GM18508 (cell line): Measurements from ENCODE around the gene FBXO46.
A peak's percentile ranks its signal among the peaks of the same experiment; 100 is the strongest.
"Not testable (repeated sequence)": the region's sequence is repeated elsewhere in the genome, so short reads cannot be mapped to it uniquely, and the experiment has no call there.

Experiments used
- ATAC-seq: cut with Tn5 transposase; IDR thresholded peaks from one replicate; pipeline ENCODE4 v1.9.1; 2021; ENCODE audit warnings: moderate number of reproducible peaks; ENCODE audit not compliant: insufficient read depth, unreplicated experiment

Gene FBXO46

DNA sequence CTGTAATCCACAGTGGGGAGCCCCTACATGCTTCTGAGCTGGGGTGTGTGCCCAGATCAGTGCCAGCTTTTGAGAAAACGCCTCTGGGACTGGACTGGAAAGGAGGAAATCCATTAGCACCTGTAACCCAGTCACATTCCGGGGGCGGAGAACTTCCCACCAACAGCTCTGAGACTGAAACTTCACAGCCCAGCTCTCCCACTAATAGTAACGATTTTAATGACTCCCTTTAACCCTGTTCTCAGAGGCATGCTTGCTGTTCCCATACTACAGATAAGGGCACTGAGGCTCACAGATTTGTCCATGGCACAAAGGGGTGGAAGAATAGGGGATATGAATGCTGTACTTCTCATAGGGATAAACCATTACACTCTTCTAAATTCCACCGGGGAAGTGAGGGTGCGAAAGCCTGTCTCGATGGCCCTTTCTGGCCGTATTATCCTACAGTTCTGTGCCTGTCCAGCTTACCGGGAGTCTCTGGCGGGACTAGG lies 851 bp downstream of the FBXO46 start:
- ATAC-seq: no peak

DNA sequence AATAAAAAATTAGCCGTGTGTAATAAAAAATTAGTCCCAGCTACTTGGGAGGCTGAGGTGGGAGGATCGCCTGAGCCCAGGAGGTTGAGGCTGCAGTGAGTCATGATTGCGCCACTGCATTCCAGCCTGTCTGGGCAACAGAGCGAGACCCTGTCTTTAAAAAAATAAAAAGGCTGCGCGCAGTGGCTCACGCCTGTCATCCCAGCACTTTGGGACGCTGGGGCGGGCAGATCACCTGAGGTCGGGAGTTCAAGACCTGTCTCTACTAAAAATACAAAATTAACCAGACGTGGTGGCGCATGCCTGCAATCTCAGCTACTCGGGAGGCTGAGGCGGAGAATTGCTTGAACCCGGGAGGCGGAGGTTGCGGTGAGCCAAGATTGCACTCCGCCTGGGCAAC lies 2.0 kb downstream of the FBXO46 start:
- not testable (repeated sequence) for ATAC-seq

DNA sequence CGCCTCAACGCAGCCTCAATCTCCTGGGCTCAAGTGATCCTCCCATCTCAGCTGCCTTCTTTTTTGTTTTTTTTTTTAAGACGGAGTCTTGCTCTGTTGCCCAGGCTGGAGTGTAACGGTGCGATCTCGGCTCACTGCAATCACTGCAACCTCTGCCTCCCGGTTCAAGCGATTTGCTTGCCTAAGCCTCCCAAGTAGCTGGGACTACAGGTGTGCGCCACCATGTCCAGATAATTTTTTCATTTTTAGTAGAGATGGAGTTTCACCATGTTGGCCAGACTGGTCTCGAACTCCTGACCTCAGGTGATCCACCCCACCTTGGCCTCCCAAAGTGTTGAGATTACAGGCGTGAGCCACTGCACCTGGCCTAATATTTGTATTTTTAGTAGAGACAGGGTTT lies 10.6 kb downstream of the FBXO46 start:
- ATAC-seq: not testable (repeated sequence)

DNA sequence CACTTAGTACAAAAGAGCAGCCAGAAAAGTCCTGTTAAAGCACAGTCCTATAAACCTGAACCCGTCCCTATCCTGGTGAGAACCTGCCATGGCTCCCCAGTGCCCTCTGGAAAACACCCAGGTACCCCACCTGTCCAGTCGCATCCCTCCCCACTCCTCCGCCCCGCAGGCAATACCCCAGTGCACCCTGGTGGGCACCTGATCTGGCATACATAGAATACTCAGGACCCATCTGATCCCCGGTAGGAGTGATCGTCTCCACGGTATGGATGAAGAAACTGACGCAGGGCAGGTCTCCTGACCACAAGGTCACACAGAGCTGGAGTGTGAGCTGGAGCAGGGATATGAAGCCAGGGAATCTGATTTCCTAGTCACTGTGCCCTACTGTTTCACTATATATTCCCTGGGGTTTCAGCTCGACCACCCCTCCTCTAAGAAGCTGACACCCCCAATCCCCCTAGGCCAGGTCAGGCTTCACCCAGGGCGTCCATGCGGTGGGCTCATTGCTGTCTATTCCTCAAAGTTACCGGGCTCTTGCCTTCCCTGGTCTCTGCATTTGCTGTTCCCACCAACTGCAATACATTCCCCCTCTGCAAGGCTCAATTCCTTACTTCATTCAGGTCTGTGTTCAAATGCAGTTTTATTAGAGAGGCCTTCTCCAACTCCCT lies 12.6 kb downstream of the FBXO46 start:
- ATAC-seq: no peak

DNA sequence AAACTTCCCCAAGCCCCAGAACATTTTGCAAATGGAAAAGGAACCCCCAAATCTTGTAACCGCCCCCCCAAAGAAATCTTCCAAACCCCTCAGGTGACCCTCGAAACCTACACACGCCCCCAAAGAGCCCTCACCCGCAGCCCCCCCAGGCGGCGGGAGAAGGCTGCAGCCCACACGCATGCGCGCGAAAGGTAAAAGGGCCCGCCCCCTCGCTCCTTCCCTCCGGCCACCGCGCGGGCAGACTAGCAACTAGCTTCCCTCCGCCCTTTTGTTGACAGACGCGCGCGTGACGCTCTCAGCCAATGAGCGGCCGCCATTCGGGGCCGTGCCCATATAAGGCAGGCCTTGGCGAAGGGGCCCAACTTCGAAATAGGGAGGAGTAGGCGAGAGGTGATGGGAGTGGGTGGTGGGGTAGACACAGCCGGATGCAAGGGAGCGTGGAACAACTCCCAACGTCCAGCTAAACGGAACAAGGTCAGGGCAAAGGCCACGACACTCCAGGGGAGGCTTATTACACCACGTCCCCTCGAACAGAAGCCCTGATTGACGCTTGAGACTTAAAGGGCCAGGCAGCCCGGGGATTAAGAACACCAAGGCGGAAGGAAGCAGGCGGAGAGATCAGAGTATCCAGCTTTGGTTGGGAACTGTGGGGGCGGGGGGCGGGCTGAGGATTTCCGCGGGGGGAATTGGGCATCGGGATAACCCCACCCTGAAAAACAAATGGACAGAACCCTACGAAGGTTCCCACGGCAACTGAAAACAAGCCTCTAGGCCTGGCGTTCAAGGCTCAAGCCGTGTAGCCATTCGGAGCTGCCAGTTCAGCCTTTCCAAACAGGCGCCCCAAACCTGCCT lies 13.3 kb downstream of the FBXO46 start:
- peak; percentile 79 for ATAC-seq

DNA sequence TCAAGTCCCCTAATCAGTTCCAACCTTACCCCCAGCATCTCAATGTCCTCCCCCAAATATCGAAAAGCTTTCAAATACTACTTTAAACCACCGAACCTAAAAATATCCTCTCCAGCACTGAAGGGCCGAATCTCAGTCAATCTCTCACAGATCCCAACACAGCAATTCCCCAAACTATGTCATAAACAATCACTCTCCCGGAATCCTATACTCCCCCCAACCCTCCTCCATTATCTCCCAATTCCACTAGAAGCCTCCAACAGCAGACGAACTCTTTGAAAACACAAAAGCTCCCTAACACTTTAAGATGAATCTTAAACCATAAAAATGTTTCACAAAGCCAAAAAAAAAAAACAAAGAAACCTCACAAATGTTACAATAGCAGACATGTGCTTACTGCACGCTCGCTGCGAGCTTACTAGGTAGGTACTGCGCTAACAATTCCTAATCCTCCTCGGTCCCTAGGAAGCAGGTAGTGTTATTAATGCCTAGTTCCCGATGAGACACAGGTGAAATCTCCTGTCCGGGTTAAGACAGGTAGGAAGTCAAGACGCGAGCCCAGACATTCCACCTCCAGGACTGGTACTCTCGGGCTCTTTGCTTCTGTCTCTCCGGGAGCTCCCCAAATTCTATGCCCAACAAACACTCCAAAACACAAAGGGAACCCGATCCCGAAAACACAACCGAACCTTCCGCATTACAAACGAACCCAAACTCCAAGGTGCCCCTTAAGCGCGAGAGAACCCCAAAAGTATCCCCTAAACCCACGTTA lies 14.2 kb downstream of the FBXO46 start:
- ATAC-seq: no peak

DNA sequence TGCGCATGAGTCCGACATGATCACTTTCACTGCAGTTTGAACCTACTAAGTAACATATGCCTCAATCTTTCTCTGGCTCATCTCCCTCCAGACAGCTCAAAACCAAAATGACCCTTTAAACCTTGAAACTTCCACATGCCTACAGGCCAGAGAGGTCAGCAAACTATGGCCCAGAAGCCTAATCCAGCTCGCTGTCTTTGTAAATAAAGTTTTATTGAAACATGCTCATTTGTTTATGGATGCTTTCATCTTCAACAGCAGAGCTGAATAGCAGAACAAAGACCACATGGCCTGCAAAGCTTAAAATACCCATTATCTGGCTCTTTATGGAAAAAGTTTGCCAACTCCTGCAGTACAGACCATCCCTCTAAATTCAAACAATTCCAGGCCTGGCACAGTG lies 15.6 kb downstream of the FBXO46 start:
- no peak for ATAC-seq

DNA sequence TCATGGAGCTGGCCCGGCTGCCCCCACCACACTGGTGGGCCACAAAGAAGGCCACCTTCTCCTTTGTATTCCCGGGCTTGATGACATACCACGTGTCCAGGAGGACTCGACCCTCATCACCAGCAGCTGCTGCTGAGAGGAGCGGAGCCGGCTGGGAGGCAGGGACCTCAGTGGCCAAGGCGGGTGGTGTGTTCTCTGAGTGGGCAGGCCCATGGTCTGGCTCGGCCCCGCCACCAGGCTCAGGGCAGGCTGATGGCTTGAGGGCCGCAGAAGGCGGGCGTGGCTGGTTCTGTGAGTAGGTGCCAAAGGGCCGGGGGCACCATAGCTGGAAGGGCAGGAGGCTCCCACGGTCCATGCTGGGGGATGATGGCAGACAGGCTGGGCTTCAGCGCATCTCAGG lies 17.6 kb downstream of the FBXO46 start:
- ATAC-seq: no peak

DNA sequence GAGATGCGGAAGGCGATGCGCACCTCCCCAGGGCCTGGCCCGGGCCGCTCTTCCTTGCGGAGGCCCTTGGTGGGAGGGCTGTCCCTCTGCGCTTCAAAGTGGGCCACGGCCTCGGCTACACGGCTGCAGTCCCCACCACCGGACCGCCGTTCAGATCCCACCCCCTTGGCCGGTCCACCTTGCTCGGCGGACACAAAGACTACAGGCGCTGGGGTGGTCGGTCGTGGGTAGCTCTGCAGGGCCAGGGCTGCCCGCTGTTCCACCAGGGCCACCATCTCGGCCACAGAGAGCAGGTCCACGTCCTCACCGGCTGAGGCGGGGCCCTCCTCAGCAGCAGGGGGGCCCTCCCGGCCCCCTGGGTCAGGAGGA lies 18.0 kb downstream of the FBXO46 start:
- ATAC-seq: no peak

DNA sequence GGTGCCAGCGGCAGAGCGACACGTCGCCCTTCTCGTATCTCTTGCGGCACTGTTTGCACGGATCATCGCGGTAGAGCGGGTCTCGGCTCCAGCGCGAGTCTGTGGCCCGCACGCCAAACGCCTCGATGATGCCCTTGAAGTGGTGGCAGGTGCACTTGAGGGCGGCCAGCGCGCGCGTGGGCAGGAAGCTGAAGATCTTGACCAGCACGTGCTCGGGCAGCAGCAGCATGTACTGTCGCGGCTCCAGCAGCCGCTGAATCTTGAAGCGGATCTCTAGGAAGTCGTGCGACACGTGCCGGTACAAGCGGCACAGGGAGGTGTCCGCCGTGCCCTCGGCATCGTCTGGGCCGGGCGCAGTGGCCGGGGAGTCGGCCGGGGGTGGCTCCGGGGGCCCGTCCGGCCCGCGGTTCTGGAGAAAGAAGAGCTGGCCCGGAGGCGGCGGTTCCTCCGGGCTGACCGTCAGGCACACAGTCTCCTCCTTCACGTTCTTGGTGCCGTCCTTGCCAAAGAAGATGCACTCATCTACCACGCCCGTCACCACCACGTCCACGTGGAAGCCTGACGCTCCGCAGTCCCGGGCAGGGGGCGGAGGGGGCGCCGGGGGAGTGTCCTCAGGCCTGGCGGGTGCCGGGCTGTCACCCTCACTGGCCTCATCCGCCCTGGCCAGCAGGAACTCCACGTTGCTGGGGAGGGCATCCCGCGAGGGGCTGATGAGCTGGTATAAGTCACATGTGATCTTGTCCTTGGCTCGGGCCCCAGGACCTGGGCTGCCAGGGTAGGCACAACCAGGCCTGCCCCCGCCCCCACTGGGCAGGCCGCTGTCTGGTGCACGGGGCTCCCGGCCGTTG lies 18.6 kb downstream of the FBXO46 start:
- no peak for ATAC-seq

DNA sequence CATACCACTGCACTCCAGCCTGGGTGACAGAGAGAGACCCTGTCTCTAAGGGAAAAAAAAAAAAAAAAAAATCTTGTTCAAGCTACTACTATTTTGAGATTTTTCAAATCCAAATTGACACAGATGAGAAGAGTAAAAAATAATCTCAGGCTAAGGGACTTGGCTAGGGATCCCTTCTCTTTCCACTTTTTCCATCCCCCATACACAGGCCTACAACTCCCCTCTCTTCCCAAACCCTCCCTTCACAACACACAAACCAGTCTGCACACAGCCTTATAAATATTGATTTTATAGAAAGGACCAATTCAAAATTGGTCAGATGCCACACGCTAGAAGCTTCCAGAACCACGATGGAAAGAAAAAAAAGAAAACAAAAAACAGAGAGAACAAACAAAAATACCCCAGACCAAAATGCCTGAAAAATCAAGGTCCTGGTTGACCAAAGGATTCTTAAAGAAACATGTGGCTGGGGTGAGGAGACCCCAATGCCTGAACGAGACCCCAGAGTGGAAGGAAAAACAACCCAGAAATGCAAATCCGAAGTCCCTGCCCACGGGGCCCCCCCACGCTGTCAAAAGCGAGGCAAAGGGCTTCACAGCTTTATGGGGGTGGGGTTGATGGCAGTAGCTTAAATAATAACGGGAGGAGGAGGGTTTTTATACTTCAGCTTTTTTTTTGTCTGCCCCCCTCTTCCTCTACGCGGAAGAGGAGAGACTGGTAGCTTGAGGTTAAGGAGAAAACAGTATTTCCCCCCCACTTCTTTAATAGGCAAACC lies 20.2 kb downstream of the FBXO46 start:
- ATAC-seq: no peak

DNA sequence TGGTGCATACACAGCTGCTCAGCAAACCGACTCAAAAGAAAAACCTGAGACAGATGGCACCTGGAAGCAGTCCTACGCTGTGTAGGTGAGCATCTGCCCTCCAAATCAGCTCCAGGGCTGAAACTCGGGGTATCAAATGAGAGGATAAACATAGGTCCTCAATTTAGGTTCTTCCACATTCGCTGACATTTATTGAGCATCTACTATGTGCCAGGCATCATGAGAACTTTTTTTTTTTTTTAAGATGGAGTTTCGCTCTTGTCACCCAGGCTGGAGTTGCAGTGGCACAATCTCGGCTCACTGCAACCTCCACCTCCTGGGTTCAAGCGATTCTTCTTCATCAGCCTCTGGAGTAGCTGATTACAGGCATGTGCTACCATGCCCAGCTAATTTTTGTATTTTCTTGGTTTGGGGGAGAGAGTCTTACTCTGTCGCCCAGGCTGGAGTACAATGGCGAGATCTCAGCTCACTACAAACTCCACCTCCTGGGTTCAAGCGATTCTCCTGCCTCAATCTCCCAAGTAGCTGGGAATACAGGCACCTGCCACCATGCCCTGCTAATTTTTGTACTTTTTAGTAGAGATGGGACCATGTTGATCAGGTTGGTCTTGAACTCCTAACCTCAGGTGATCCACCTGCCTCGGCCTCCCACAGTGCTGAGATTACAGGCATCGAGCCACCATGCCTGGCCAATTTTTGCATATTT lies 24.8 kb downstream of the FBXO46 start:
- no peak for ATAC-seq

DNA sequence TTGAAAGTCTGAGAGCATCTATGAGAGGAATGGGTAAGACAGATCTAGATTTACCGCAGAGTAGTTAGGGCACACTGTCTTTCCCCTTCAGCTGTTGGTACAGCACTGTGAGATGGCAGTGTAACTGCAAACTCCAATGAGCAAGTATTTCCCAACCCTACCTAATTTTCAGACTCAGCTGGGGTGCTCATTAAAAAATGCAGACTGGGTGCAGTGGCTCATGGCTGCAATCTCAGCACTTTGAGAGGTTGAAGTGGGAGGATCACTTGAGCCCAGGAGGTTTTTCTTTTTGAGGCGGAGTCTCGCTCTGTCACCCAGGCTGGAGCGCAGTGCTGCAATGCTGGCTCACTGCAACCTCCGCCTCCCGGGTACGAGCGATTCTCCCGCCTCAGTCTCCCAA lies 25.6 kb downstream of the FBXO46 start:
- ATAC-seq: no peak

DNA sequence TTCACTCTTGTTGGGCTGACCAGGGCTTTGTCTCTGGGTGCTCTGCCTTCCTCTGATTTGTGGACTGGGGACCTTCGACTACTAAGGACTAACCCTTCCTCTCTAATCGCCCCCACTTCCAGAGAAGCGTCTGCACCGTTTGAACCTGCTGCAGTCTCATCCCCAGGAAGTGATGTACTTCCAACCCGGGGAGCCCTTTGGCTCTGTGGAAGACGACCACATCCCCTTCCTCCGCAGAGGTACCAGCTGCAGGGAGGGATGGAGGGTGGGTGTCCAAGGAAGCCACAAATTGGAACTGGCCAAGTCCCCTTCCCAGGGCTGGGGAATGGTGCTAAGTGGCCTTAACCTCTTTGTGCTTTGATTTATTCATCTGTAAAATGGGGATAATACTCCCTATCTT lies 29.0 kb downstream of the FBXO46 start:
- ATAC-seq: no peak

DNA sequence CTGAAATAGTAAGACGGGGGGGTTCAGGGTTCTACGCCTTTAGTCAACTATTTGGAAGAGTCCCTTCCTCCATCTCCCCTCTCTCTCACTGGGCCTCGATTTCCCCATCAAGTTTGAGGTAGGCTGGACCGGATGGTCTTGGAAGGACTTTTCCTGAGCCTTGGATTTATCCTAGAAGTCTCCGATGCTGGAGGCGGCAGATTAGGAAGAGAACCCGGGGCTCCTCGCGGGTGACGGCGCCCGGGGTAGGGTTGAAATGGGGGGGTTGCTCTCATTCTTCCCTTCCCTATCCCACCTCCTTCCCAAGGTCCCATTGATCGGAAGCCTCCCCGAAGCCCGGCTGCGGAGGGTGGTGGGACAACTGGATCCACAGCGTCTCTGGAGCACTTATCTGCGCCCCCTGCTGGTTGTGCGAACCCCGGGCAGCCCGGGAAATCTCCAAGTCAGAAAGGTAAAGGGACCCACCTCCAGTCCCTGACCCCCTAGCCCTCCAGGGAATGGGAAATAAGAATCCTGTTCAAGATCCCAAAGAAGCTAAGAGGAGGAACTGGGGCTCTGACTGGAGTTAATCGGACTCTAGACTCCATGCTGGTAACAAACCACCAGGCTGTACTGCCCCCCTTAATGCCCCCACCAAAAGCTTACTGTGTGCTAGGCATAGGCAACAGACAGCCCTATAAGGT lies 37.4 kb downstream of the FBXO46 start:
- ATAC-seq: no peak

DNA sequence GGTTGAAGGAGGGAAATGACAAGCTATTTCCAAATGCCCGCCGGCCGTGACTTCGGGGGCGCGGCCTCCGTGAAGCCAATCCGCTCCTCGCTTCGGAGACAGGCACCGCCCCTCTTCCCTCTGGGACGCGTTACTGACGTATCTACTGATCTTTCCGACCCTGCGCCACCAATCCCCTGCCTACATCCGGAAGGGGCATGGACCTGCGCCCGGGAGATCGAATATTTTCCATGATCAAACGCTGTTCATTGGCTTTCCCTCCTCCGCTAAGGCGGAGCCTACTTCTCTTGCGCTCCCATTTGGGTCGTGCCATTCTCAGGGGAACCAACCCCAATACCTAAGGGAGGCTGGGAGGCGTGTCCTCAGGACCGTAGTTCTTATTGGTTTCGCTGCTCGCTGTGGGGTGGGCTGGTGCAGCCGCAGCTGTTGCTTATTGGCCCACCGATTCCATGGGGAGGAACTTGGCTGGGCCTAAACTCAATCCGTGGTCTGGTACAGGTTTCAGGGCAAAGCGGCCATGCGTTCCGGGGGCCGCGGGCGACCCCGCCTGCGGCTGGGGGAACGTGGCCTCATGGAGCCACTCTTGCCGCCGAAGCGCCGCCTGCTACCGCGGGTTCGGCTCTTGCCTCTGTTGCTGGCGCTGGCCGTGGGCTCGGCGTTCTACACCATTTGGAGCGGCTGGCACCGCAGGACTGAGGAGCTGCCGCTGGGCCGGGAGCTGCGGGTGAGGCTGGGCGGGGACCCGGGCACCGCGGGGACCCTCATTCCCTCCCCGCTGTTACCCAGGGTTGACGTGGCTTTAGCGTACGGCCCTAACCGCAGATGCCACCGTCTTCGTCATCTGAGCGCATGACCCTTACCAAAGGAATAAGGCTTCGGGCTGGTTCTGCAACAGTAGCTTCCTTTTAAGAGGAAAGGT lies 38.2 kb downstream of the FBXO46 start, which contains the start of gene QPCTL:
QPCTL (plus strand) TSS at position 480 of the 919 bp plus-strand sequence; CDS start at position 518, 38 bp downstream.
- peak; percentile 64 for ATAC-seq
